ENCODE measurements around the gene MCM5.

GRCh38 chr22:35380537-35381423 lies 19.2 kb upstream of the MCM5 start, which contains the start of gene HMOX1:
- peak; percentile 72 for TF ChIP-seq CTCF (CRISPR knock-in tag; IDR thresholded peaks at IDR 0.05)
- no peak for TF ChIP-seq ZNF773 (CRISPR knock-in tag; IDR thresholded peaks at IDR 0.05; ENCODE audit: borderline replicate concordance)
- TF ChIP-seq ZNF724P (CRISPR knock-in tag; IDR thresholded peaks at IDR 0.05; ENCODE audit: borderline replicate concordance): no peak
- no peak for TF ChIP-seq TBL1XR1 (IDR thresholded peaks at IDR 0.05; ENCODE audit: borderline replicate concordance, low read length, partially characterized antibody)
- peak; percentile 82 for TF ChIP-seq POLR2AphosphoS5 (IDR thresholded peaks at IDR 0.05; ENCODE audit: low read depth, low read length)
- TF ChIP-seq TMF1 (CRISPR knock-in tag; IDR thresholded peaks at IDR 0.05; ENCODE audit: low read depth): no peak
- no peak for TF ChIP-seq NR3C1 (CRISPR knock-in tag; IDR thresholded peaks at IDR 0.05)
- TF ChIP-seq SP4 (CRISPR knock-in tag; IDR thresholded peaks at IDR 0.05): peak; percentile 67; the same call in 1 of the 2 replicates

Measured in HepG2 (cell line).